BLaER1 (cell line): ENCODE results near the gene SBF2.
A peak's percentile ranks its signal among the peaks of the same experiment; 100 is the strongest.

Experiments
- H3K27ac ChIP-seq: shearing (Covaris generic); formaldehyde crosslinking; 2 replicates; pipeline ENCODE4 v1.8.1; 2022
- H3K27me3 ChIP-seq: shearing (Covaris generic); formaldehyde crosslinking; 2 replicates; pipeline ENCODE4 v1.8.1; 2022
- H3K36me3 ChIP-seq: shearing (Covaris generic); formaldehyde crosslinking; 2 replicates; pipeline ENCODE4 v1.8.1; 2022
- H3K4me1 ChIP-seq: shearing (Covaris generic); formaldehyde crosslinking; 2 replicates; pipeline ENCODE4 v1.8.1; 2022
- H3K4me2 ChIP-seq: shearing (Covaris generic); formaldehyde crosslinking; 2 replicates; pipeline ENCODE4 v1.8.1; 2022
- H3K4me3 ChIP-seq: shearing (Covaris generic); formaldehyde crosslinking; 2 replicates; pipeline ENCODE4 v1.8.1; 2022
- H3K9ac ChIP-seq: shearing (Covaris generic); formaldehyde crosslinking; 2 replicates; pipeline ENCODE4 v1.8.1; 2022
- H3K9me3 ChIP-seq: shearing (Covaris generic); formaldehyde crosslinking; 2 replicates; pipeline ENCODE4 v1.8.1; 2022
- H4K20me1 ChIP-seq: shearing (Covaris generic); formaldehyde crosslinking; 2 replicates; pipeline ENCODE4 v1.8.1; 2022
- Cebpa-rat ChIP-seq: shearing (Covaris generic); IDR thresholded peaks from 2 replicates; pipeline ENCODE4 v1.8.1; 2022

The SBF2 gene

DNA sequence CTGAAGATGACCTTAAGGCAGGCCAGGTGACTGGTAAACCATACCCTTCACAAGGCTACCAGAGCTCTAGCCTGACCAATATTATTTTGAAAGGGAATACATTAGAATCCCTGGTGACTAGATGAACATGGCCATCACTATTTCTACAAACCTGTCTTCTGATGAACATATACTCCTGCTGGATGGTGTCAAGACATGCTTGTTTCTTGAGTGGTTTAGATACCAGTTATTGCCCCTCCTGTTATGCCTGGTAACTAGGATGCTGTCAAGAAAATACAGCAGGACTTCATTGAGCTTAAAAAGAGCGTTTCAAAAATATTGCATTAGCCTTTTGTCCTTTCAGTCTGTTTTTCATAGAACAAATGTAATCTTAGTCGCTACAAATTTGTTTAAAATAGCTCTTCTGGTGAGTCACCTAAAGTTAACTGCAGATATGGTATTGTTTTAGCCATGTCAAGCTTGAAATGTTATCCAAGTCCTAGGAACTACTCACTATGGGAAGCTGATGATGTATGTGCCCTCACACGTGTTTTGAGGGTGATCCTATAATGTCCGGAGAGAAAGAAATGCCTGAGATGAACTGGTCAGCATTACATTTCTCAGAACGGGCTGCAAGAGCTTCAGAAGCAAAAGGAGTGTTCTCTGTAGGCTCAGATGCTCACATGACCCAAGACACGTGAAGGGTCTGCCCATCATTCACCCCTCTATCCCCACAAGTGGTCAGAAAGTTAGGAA, 31.4 kb upstream of the SBF2 start:
- H3K4me3 ChIP-seq = no peak overlapping the region
- H3K27ac ChIP-seq = no peak overlapping the region
- H3K36me3 ChIP-seq = no peaks in the 10 kb centered on the region
- no peak for TF ChIP-seq Cebpa-rat
- no peak overlapping the region for H3K4me2 ChIP-seq
- H3K27me3 ChIP-seq = no peaks in the 10 kb centered on the region
- no peaks in the 10 kb centered on the region for H3K4me1 ChIP-seq
- no peaks in the 10 kb centered on the region for H4K20me1 ChIP-seq
- H3K9ac ChIP-seq = no peak overlapping the region
- H3K9me3 ChIP-seq = no peaks in the 10 kb centered on the region

DNA sequence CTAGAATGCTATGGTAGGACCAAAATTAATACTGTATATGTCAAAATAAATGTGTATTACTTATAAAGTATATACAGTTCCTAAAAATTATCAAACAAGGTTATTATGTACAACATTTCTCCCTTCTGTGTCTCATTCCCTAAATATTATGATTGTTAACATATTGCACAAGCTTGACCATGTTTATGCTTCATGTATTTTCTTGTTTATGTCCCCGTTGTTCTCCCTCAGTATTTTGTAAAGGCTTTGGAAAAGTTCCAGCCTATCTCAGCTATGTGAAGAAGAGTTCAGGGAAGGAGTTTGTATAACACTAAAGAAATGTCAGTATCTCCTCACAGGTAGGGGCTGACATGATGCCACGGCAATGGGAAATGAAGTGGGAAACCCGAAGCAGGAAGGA, 30.5 kb upstream of the SBF2 start:
- no peaks in the 10 kb centered on the region for H3K36me3 ChIP-seq
- no peak overlapping the region for H3K9ac ChIP-seq
- H3K4me2 ChIP-seq = no peak overlapping the region
- no peaks in the 10 kb centered on the region for H3K9me3 ChIP-seq
- H3K27ac ChIP-seq = no peak overlapping the region
- no peaks in the 10 kb centered on the region for H3K4me1 ChIP-seq
- H3K4me3 ChIP-seq = no peak overlapping the region
- H3K27me3 ChIP-seq = no peaks in the 10 kb centered on the region
- no peak for TF ChIP-seq Cebpa-rat
- no peaks in the 10 kb centered on the region for H4K20me1 ChIP-seq

DNA sequence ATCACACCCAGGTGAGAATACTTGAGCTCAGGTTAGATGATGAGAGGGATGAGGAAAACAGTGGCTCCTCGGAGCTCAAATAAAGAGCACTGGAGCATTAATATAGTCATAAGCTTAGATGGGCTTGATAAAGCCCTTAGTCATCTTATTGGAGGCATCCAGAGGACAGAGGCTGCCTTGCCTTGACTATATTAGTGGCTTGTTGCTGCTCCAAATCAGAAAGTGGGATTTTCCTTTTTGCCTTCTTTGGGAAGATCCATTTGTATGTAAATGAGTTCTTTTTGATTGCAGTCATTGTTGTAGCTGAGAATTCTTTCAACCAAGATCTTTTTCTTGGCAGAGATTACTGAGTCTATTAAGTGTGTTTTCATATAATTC, 29.8 kb upstream of the SBF2 start:
- H3K4me1 ChIP-seq = peaks cover 2% of the 10 kb centered on the region; the same call in 1 of the 2 replicates
- H3K27ac ChIP-seq = no peak overlapping the region
- no peaks in the 10 kb centered on the region for H3K27me3 ChIP-seq
- no peak overlapping the region for H3K4me3 ChIP-seq
- H3K9ac ChIP-seq = no peak overlapping the region
- no peaks in the 10 kb centered on the region for H4K20me1 ChIP-seq
- no peak overlapping the region for H3K4me2 ChIP-seq
- no peaks in the 10 kb centered on the region for H3K9me3 ChIP-seq
- no peak for TF ChIP-seq Cebpa-rat
- no peaks in the 10 kb centered on the region for H3K36me3 ChIP-seq

DNA sequence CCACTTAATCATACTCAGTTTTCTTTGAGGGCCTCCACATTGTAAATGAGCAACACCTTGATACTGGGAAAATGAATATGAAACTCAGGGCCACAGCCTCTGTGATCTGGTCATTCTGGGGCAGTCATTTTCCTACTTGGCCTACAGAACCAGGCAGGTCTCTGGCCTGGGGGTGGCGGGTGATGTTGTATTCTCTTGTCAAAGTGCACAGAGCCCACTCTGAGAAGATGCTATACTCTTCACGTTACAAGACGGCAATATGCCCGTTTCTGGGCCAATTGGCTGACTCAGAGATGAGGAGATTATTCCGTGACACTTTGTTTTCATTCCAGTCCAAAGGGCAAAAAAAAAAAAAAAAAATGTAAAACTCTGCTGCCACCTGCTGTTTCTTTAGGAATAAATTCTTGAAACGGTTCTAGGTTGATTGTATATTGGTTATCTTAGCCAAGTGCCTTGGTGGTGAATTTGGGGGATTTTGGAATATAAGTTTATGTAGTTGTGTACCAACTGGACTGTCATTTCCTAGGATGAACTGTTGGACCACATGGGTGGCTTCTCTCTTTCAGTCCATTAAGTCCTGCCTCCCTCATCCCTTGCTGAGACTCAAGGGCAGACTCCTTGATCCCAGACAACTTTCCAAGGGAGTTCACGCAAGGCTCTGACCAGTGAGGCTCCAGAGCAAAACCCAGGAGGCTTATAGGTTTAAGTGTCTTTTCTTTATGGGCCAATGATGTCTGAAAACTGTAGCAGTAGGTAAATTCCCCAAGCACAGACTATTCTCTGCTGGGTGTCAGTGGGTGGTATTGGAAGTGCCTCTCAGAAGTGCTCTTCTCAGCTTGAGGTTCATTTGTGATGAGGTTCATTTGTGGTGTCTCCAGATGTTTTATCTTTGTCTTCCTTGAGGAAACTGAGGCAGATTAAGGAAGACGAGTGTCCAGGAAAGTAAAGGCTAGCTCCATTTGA, 29.1 kb upstream of the SBF2 start:
- peaks cover 8% of the 10 kb centered on the region for H3K4me1 ChIP-seq

DNA sequence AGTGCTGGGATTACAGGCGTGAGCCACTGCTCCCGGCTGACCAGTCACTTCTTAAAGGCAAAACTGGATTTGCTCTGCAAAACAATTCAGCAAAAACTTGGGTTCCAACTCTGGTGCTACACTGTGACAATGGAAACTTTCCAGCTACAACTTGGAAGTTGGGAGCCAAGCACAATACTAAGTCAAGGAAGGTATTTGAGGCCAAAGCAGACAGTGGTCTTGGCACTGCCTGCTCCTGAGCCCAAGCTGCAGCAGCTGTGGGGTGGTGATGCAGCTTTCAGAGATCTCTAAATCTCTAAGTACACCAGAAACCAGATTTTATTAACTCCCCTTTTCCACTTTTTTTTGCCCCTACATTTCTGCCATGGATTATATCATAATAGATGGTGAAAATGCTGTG, 28.4 kb upstream of the SBF2 start:
- H3K9me3 ChIP-seq = no peaks in the 10 kb centered on the region
- peak overlapping the region; percentile 16; the same call in 1 of the 2 replicates for H3K4me2 ChIP-seq
- no peak overlapping the region for H3K27ac ChIP-seq
- H3K36me3 ChIP-seq = no peaks in the 10 kb centered on the region
- TF ChIP-seq Cebpa-rat = no peak
- no peak overlapping the region for H3K4me3 ChIP-seq
- peaks cover 16% of the 10 kb centered on the region for H3K4me1 ChIP-seq
- no peak overlapping the region for H3K9ac ChIP-seq
- H3K27me3 ChIP-seq = no peaks in the 10 kb centered on the region
- no peaks in the 10 kb centered on the region for H4K20me1 ChIP-seq

More for the DNA sequence above, 29.1 kb upstream of the SBF2 start:
- no peaks in the 10 kb centered on the region for H3K27me3 ChIP-seq
- H3K9ac ChIP-seq = no peak overlapping the region
- H3K4me3 ChIP-seq = no peak overlapping the region
- H3K27ac ChIP-seq = no peak overlapping the region
- H3K36me3 ChIP-seq = no peaks in the 10 kb centered on the region
- H3K4me2 ChIP-seq = peak overlapping the region; percentile 16; the same call in 1 of the 2 replicates
- H4K20me1 ChIP-seq = no peaks in the 10 kb centered on the region
- no peaks in the 10 kb centered on the region for H3K9me3 ChIP-seq
- TF ChIP-seq Cebpa-rat = no peak

DNA sequence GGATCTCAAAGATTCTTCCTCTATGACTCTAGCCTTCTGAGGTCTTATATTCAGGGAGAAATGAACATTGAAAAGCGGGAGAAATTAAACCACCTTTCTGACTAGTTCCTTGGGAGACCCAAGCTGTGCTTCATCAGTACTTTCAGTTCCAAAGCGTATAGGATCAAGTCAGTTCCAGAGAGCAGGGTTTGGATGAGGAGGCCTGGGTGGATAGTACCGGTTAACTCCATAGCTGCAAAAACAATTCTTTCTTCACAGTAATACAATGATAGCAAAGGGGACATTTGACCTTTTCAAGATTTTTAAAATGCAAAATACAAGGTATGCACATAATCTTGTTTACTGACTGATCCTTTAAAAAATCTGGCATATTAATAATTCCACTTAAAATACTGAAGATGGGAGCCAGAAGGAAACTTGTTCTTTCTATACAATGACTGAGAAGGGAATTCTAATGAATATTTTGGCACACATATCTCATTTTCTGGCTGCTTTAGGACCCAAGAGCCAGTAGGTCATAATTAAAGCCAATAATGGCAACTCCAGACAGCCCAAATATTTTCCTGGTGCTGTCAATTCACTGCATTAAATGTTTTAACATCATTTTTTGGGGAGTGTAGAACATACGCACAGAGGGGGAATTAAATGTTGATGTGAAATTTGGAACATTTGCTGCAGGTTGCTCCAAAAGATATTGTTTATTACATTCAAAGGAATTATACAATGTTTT, 26.9 kb upstream of the SBF2 start:
- TF ChIP-seq Cebpa-rat = no peak
- H3K4me1 ChIP-seq = peaks cover 22% of the 10 kb centered on the region
- H3K4me3 ChIP-seq = no peak overlapping the region
- H3K36me3 ChIP-seq = no peaks in the 10 kb centered on the region
- no peak overlapping the region for H3K27ac ChIP-seq
- H3K9ac ChIP-seq = no peak overlapping the region
- no peak overlapping the region for H3K4me2 ChIP-seq
- no peaks in the 10 kb centered on the region for H4K20me1 ChIP-seq
- no peaks in the 10 kb centered on the region for H3K9me3 ChIP-seq
- H3K27me3 ChIP-seq = no peaks in the 10 kb centered on the region

DNA sequence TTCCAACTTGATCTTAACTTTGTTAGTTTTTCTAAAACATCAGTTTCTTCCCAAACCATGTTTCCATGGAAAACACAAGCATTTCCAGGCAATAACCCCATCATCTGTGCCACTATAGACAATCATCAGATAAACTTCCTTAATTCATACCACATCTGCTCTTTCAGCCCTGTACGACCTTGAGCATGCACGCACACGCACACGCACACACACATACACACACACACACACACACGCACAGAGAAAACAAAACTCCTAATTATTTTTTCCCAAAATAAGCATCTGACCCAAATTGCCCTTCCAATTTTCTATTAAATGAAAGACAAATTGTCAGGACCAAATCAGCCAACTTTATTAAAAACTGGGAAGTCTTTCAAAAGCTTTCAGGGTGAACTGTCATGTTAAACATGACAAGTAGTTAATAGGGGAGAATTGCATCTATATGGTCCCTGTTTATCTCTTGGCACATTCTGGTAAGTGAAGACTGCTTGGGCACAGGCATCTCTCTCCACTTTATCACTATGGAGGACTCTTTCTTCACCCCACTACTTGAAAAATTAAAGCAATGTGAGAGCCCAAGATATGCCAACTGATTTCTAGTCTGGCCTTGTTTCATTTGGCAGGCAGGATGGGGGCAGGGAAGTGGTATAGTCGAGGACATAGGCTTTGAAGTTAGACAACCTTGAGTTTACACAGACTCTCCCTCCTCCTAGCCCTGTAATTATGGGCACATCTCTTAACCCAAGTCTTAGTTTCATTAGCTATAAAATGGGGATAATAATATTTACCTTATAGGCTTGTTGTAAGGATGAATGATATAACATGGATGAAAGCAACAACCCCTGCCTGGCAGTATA, 25.9 kb upstream of the SBF2 start:
- peaks cover 22% of the 10 kb centered on the region for H3K4me1 ChIP-seq
- H3K4me3 ChIP-seq = no peak overlapping the region
- no peak overlapping the region for H3K9ac ChIP-seq
- no peak overlapping the region for H3K4me2 ChIP-seq
- H3K27ac ChIP-seq = no peak overlapping the region
- H3K27me3 ChIP-seq = no peaks in the 10 kb centered on the region
- H3K36me3 ChIP-seq = no peaks in the 10 kb centered on the region
- H4K20me1 ChIP-seq = no peaks in the 10 kb centered on the region
- no peaks in the 10 kb centered on the region for H3K9me3 ChIP-seq
- no peak for TF ChIP-seq Cebpa-rat

DNA sequence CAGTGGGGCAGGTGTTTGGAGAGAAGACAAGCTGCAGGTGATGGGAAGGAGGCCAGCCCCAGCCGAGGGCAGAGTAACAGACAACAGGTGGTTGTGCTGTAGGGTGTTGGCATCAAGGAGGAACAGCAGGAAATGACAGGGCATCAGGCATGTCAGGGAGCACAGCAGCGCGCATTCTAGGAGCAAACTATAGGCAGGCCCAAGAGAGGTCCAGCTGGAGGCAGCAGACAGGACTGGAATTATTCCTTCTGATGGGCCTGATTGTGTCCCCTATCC, 24.4 kb upstream of the SBF2 start:
- H3K4me1 ChIP-seq = peaks cover 22% of the 10 kb centered on the region
- no peak overlapping the region for H3K27ac ChIP-seq
- no peaks in the 10 kb centered on the region for H4K20me1 ChIP-seq
- H3K9ac ChIP-seq = no peak overlapping the region
- H3K4me2 ChIP-seq = peak overlapping the region; percentile 60
- H3K27me3 ChIP-seq = no peaks in the 10 kb centered on the region
- no peaks in the 10 kb centered on the region for H3K36me3 ChIP-seq
- H3K4me3 ChIP-seq = no peak overlapping the region
- no peaks in the 10 kb centered on the region for H3K9me3 ChIP-seq
- no peak for TF ChIP-seq Cebpa-rat
